ENCODE measurements around the gene SSBP2. TPM values are rescaled to one million over a fixed set of nuclear protein-coding genes. Genes with fewer than 3 reads are reported as not detected.

The SSBP2 gene
- polyA plus RNA-seq, 1 donor: 63.5 TPM

GRCh38 chr5:81766611-81767010, 15.7 kb upstream of the SSBP2 start:
- no peak for DNase-seq

GRCh38 chr5:81763294-81763928, 12.5 kb upstream of the SSBP2 start:
- DNase-seq: no peak

- no peak for DNase-seq
These were observed 12.0 kb upstream of the SSBP2 start for GRCh38 chr5:81762853-81763252.

GRCh38 chr5:81762401-81762800, 11.5 kb upstream of the SSBP2 start:
- no peak for DNase-seq

- DNase-seq: no peak
These were observed 11.1 kb upstream of the SSBP2 start for GRCh38 chr5:81761970-81762369.

- DNase-seq: no peak
These were observed 10.4 kb upstream of the SSBP2 start for GRCh38 chr5:81761270-81761669.

GRCh38 chr5:81760521-81760920, 9.6 kb upstream of the SSBP2 start:
- no peak for DNase-seq

- DNase-seq: no peak
These were observed 8.7 kb upstream of the SSBP2 start for GRCh38 chr5:81759632-81760005.

GRCh38 chr5:81757404-81757803, 6.5 kb upstream of the SSBP2 start:
- DNase-seq: no peak

- DNase-seq: no peak
These were observed 5.1 kb upstream of the SSBP2 start for GRCh38 chr5:81756016-81756415.

- no peak for DNase-seq
These were observed 4.4 kb upstream of the SSBP2 start for GRCh38 chr5:81755320-81755719.

GRCh38 chr5:81754621-81755020, 3.7 kb upstream of the SSBP2 start:
- no peak for DNase-seq

- DNase-seq: no peak
These were observed 2.5 kb upstream of the SSBP2 start for GRCh38 chr5:81753429-81753828.

- DNase-seq: no peak
These were observed 1.7 kb upstream of the SSBP2 start for GRCh38 chr5:81752644-81752963.

GRCh38 chr5:81751836-81752643, 1.1 kb upstream of the SSBP2 start:
- DNase-seq: peak; percentile 40

GRCh38 chr5:81750308-81751008, 439 bp downstream of the SSBP2 start:
- DNase-seq: peak; percentile 56

- peak; percentile 26 for DNase-seq
These were observed 1.2 kb downstream of the SSBP2 start for GRCh38 chr5:81749561-81750307.

GRCh38 chr5:81749192-81749560, 1.7 kb downstream of the SSBP2 start:
- DNase-seq: no peak

GRCh38 chr5:81748556-81748955, 2.3 kb downstream of the SSBP2 start:
- no peak for DNase-seq

- DNase-seq: no peak
These were observed 3.9 kb downstream of the SSBP2 start for GRCh38 chr5:81747030-81747429.

- DNase-seq: no peak
These were observed 10.1 kb downstream of the SSBP2 start for GRCh38 chr5:81740758-81741157.

- DNase-seq: no peak
These were observed 11.6 kb downstream of the SSBP2 start for GRCh38 chr5:81739291-81739690.

GRCh38 chr5:81729276-81729675, 21.6 kb downstream of the SSBP2 start:
- DNase-seq: no peak
